ENCODE results near the gene DNAI2.

Gene DNAI2, protein sequence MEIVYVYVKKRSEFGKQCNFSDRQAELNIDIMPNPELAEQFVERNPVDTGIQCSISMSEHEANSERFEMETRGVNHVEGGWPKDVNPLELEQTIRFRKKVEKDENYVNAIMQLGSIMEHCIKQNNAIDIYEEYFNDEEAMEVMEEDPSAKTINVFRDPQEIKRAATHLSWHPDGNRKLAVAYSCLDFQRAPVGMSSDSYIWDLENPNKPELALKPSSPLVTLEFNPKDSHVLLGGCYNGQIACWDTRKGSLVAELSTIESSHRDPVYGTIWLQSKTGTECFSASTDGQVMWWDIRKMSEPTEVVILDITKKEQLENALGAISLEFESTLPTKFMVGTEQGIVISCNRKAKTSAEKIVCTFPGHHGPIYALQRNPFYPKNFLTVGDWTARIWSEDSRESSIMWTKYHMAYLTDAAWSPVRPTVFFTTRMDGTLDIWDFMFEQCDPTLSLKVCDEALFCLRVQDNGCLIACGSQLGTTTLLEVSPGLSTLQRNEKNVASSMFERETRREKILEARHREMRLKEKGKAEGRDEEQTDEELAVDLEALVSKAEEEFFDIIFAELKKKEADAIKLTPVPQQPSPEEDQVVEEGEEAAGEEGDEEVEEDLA

DNA sequence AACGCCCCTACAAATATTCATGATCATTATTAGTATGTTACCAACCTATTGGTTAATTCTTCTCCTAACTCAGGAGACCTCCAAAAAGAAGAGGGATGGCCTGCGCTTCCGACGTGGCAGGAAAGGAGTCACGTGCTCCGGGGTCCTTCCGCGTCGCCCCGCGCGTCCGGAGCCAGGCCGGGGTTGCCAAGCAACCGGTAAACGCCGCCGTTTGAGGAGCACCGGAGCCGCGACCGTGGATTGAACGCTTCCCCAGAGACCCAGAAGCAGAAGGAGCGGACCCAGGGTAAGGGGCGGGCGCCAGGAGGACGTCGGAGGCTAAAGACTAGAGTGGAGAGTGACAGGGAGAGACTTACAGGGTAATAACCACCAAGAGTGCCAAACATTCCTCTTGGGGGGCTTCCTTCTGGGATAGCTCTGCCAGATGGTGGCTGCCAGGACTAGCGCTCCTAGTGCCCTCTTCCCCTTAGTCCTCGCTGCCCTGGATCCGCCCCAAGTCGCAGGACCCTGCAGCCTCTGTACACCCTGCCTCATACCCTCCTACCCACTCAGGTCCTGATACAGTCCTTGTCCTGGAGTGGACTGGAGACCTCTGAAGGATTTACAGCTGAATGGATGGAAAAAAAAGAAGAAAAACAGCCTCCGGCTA lies at the start of gene DNAI2:
Gene DNAI2, plus strand, starts transcription at position 175 of the 649 bp plus-strand sequence. CDS start 7,584 bp downstream, outside the sequence.
- DNase-seq: peak; percentile 43

DNA sequence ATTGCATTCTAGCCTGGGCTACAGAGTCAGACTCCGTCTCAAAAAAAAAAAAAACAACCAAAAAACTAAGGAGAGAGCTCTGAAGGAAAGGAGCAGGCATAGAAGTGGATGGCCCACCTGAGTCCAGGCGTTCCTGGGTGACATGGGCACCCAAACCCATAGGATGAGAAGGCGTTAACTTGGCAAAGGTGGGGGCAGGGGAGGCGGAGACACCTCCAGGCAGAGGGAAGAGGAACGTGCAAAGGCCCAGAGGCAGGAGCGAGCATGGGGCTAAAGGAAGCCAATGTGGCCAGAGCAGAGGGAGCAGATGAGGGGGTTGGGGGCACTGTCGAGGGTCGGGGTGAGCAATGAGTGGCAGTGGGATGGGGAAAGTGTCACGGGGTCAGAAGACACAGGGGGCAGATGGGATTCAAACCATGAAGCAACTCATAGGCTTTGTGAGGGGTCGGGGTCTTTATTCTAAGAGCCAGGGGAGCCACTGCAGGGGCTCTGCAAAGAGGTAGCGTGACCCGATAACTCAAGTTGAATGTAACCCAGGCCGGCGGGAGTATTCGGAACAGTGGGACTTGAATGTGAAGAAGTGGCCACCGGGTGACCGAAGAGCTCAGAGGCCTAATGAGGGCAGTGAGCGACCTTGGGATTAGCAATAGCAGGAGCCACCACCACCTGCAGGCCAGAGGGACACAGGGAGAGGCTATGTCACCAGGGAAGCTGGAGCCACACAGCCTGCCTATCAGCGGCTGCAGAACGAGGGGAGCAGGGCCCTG lies 48.9 kb upstream of the DNAI2 start:
- no peak for DNase-seq

DNA sequence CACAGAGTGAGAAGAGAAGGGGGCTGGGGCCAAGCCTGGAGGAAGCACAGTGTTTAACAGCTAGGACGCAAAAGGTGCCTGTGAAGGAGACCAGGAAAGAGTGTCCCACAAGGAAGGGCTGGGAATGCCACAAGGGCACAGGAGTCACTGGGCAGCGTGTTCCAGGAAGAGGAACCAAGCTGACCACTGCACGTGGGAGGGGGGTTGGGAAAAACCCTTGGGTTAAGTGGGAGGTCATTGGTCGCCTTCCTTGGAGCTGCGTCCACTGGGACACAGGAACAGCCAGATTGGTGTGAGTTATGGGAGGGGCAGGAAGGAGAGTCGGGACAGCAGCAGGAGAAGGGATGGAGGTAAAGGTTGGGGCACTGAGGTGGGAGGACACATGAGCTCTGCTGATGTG lies 47.8 kb upstream of the DNAI2 start:
- no peak for DNase-seq

DNA sequence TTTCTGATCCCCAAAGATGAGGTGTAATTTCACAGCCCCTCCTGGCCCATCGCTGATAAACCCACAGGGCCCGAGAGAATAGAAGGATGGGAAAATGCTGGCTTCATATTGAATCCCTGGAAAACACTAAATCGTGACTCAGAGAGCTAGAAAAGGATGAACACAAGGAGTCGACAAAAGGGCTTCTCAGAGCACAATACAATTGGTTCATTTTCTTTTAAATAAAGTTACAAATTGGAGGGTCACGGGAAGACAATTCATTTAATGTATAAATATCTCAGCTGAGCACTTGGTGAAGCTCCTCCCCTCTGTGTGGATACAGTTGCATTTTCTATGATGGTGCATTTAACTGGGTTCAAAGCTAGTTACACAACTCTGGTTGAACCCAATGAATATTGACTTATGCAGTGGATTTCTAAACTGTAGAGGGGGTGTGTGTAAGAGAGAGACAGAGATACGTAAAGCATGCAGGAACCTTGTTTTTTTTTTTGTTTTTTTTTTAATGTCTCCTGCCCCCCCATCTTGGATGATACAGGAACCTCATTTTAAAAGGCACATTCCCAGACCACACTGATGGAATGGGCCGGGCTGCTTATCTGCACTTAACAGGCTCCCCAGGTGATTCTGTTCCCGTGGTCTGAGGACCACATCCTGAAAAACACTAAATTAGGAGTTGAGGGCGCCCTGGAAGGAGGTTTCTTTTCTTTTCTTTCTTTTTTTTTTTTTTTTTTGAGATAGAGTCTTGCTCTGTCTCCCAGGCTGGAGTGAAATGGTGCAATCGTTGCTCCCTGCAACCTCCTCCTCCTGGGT lies 46.6 kb upstream of the DNAI2 start:
- DNase-seq: no peak

DNA sequence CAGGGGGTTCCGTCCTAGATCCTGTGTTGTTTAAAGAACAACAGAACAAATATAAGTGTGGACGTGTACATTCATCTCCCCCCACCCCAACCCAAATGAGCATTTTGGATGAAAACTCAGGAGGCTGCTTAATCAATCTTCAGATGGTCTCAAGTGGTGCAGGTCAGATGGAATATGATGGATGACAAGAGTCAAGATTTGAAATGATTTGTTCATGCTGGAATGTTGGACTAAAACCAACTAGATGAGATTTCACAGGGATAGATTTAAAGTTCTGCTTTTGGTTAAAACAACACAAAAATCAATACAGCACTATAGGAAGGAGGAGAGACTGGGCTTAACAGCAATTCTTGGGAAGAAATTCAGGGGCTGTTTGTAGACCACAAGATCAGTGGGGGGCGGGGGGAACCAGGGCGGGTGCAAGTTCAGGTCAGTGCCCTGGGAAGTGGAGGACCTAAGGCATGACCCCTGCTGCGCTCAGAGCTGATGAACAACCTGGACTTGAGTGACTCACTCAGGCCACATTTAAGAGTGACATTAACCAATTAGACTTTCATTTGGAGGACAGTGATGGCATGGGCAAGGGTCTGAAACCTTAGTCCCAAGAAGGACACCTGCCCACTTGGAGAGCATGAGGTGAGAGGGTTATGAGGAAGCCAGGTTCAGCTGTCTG lies 45.6 kb upstream of the DNAI2 start:
- DNase-seq: no peak

DNA sequence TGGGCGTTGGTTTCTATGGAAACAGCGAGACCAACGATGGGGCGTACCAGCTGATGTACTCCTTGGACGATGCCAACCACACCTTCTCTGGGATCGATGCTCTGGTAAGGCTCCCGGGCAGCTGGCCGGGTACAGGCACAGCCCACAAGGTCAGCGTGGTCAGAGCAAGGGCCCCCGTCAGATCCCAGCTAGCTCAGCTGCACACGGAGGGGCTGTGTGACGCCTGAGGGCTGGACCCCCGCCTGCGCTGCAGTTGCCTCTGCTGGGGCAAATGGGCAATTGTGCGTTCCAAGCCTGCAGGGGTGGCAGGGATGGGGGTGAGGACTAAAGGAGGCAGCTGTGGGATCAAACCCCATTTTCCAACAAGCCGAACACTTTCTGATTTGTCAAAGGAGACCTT lies 43.1 kb upstream of the DNAI2 start:
- DNase-seq: no peak

DNA sequence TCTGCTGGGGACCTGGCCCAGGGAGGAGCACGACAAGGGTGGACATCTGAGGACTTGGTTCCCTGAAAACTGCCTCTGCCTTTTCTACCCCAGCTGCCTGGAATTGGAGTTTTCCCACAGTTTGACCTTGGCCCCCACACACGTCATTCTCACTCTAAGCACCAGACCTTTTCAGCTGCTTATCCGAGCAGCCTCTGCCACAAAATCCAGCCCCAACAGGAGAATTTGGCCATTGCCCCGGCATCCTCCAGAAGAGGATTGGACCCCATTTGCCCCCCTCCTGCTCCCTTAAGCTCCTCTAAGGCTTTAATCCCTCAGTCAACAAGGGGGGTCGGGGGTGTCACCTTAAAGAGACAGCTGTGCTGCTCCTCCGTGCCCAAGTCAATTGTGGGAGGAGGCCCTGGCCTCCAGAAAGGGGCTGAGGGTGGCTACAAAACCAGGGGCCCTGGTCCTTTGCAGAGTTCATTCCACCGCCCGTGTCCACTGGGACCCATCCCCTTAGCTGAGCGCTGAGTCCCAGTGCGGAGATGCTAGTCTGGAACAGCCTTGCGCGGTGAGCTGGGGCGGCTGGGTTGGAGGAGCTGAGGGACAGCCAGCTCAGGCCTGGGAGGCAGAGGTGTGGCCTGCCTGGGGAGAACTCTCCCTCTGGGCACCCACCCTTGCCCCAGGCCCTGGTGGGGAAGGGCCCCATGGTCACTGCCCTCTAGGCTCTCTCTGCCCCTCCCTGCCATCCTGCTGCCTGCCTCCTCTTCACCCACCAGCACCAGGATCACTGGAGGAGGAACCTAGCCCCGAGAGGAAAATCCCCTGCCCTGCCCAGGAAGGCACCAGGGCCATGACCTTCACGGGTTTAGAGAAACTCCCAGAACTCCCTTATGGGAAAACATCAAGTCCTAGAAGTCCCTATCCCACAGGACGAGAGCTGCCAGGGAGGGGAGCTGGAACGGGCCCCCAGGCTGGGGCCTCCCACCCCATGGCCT lies 41.8 kb upstream of the DNAI2 start:
- DNase-seq: no peak

DNA sequence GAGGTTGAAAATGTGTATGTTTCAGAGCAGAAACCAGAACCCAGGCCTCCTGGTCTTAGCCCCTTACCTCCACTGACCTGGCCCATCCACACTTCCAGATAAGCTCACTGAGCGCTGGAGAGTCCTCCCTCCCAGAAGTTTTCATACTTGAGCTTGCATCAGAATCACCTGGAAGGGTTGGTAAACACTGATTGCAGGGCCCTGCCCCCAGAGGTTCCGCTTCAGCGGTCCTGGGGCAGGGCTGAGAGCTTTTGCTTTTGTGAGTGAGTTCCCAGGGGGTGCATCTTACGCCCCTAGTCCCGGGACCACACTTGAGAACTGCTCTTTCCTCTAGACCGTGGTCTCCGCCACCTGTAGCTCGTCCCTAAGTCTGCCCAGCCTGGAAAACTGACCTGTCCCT lies 40.1 kb upstream of the DNAI2 start:
- no peak for DNase-seq

DNA sequence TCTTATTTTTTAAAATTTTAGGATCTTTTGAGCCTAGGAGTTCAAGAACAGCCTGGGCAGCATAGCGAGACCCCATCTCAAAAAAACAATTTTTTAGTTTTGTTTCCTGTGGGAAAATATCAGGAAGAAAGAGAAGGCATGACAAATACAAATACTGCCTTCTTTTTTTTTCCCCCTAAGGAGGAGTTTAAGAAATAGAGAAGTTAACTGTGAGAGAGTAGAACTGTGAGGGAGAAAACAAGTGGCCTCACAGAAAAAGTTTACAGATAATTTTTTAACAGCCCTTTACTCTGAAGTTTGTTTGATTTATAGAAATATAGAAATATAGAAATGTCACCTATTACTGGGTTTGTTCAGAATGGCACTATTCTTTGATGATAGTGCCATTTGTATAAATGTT lies 39.5 kb upstream of the DNAI2 start:
- DNase-seq: no peak

DNA sequence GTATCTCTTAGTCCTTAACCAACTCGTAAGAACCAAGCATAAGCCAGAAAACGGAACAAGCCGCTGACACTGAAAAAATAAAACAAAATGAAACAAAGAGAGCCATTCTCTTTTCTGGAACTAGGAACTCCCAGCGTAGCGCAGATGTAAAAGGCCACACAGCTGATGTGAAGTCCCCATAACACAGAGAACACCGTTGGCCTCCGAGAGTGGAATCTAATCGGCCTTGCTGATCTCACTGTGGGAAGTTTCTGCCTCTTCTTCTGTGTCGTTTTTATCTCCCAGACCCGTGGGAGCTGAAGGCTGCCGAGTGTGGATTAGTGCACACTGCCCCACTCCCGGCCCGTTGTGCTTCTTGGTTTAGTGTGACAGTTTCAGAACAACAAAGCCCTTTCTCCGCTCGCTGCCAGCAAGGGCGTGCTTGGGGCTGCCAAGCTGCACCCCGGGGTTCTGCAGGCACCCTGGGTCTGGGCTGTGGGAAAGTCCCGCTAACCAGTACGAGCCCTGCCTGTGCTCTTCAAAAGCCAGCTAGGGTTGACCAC lies 38.9 kb upstream of the DNAI2 start:
- no peak for DNase-seq

DNA sequence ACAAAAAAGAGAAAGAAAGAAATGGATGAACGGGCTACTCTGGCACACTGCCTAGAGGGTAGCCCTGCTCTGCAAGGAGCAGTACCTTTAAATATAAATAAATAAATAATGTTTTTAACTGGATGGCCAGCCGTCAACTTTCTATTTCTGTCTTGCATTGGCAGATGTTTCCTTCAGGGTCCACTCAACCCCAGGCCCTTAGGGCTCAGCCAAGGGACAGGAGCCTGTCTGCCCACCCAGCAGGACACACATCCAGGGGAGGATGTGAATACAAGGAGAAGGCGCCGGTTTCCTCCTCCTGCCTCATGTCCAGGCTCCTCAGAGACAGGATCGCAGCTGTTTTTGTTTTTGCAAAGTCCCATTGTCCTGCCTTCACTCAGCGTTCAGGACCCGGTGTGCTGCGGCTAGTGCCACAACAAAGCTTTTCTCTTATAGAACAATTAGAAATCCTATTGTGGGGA lies 38.1 kb upstream of the DNAI2 start:
- DNase-seq: no peak

DNA sequence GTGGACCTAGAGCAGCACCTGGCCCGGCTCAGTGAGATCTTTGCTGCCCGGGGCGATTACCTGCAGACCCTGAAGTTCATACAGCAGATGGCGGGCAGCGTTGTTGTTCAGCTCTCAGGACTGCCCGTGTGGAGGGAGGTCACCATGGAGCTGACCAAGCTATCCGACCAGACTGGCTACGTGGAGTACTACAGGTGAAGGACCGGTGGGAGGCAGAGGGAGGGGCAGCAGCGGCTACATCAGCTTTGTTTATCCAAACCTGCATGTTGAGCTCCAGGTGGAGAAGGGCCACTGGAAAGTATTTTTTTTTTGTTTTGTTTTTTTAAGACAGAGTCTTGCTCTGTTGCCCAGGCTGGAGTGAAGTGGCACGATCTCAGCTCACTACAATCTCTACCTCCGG lies 36.7 kb upstream of the DNAI2 start:
- DNase-seq: no peak

DNA sequence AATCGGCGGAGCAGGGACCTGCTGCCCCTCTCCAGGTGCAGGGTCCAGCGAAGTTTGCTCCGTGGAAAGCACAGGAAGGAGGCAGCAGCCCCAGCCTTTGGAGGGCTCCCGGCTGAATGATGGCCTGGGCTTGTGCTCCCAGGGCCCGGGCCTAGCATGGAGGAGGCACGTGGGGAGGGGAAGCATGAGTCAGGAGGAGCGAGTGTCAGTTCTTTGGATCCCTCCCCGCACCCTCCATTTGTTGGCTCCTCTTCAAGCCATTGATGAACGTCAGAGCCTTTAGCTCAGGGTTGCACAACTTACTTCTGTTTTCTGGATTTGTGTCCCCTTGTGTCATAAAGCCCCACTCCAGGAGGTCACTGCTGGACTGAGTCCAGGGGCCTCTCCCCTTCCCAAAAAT lies 34.9 kb upstream of the DNAI2 start:
- no peak for DNase-seq

DNA sequence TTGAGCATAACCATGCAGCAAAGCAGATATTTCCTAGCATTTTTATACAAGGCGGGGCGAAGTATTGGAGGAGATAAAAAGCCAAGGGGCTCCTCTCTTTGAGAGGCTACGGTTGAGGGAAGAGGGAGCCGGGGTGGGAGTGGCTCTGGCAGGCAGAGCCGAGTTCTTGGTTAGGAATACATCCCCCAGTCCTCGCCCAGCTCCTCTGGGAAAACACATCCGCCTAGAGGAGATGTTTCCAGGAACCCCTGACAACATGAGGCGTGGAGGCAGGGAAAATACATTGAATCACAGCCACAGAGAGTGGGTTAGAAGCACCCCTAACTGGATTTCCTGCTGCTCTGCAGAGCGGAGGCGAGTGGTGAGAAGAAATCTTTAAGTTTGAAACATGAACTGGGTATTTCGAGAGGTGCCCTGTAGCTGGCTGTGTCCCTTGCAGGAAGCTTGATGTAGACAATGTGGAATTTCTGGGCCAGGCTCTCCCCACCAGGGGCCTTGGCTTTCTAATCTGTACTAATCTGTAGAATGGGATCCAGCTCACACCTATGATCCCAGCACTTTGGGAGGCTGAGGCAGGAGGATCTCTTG lies 33.3 kb upstream of the DNAI2 start:
- DNase-seq: no peak

DNA sequence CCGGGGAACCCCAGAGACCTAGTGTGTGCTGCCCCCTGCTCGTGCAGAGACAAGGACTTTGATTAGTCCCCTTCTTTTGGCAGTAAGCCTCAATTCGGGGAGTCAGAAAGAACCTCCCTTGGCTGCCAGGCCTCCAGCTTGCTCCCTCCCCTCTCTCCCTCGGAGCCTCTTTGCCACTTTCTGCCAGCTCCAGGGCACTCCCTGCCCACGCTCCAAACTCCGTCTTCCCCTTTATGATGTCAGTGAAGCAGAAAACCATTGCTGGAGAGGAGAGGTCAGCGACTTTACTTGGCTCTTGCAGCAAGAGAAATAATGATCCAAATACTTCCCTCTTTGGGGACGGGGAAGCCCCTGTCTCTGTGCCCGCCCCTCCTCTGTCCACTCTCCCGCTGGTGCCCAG lies 32.6 kb upstream of the DNAI2 start:
- no peak for DNase-seq

DNA sequence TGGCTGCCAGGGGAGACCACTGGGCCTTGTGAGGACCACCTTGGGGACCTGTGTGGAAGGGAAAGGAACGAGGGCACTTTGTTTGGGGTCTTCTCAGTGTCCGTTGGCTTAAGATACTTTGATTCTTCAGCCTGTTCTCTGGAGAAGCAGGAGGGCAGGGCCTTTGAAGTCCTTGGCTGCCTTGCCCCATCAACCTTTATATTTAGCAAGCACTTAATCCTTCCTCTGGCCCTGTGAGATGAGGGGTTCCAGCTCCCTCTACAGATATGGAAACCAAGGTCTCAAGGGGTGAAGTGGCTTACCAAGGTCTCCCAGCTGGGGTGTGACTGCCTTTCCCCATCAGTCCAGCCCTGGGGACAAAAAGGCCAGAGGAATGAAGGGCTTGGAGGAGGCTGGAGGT lies 32.2 kb upstream of the DNAI2 start:
- no peak for DNase-seq

DNA sequence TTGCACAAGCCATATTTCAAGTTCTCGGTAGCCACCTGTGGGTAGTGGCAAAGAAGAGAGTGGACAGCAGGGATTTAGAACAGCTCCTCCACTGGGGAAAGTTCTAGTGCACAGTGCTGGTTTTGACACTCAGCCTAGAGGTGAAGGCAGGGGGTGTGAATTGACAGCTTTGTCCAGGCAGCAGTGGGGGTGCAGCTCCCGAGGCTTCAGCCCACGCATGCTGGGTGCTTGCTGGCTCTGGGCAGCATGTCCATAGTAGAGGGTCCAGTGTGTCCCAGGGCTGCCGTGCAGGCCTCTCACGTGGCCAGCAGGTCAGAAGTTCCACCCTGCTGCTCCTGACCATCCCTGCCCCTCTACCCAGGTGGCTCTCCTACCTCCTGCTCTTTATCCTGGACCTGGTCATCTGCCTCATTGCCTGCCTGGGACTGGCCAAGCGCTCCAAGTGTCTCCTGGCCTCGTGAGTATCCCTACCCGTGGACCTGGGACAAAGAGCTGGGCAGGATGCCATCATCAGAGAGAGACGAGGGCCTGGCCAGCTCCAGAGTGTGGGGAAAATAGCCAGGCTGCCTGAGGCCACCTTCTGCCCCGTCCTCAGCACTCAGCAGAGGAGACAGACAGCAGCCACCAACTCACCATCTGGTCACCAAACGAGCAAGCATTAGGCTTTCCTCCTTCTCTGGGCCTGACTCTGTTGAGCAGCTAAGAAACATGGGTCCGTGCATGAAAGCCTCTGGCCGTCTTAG lies 30.9 kb upstream of the DNAI2 start:
- DNase-seq: no peak

DNA sequence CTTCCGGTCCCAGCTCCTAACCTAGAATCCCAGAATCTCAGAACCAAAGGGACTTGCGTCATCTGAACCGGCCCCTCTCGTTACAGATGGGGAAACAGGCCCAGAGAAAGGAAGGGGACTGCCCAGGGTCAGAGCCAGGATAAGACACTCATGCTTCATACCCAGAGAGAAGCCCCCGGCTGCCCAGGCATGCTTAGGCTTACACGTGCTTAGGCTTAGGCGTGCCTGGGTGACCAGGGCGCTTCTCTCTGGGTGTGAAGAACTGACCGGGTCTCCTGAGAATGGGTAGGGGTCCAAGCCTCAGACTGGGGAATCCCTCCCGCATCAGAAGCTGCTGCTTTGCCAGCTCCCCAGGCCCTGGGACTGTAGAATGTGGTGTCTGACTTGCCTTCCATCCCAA lies 29.9 kb upstream of the DNAI2 start:
- DNase-seq: no peak

DNA sequence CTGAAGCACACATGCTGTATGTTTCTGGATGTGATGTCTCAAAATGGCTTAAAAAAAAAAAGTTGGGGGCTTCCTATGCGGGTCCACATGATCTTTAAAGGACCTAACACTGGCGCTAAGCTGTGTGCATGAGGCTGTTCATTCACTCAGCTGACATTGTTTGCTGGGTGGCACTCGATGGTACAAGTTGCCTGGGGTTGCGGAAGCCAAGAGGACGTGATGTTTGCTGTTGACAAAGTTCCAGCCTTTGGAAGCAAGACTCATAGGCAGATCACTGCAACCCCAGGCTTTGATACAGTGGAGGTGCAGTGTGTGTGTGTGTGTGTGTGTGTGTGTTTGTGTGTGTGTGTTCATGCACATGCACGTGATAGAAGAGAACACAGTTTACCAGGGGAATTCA lies 29.5 kb upstream of the DNAI2 start:
- no peak for DNase-seq

All from NCI-H2227 treated with DMSO at 0.1 percent for 48 hours (cell line).